ENCODE results near the gene LRFN4. TPM values are rescaled to one million over a fixed set of nuclear protein-coding genes. Genes with fewer than 3 reads are reported as not detected.

Gene LRFN4
- total RNA-seq, 1 donor from 2014 or later = 13.5 TPM

DNA sequence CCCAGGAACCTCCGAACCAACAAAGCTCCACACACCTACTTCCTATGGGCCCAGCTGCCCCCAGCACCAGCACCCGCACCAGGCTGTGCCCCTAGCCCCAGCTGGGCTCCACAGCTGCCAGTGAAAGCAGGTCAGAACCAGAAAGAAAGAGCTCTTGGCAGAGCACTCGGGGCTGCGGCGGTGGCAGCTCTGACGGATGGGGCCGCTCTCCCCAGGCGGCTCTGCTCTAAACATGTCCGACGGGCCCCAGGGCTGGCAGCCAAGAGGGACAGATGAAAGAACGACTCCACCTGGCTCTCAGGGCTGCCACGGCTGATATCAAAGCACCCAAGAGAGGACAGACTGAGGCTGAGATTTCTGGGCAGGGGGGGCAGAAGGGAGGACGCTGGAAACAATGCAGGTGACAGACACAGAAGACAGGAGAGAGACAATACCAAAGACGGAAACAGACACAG is 25.7 kb downstream of the LRFN4 start:
- no peaks in the 10 kb centered on the region for H3K36me3 ChIP-seq
- TF ChIP-seq, protein P1, sequence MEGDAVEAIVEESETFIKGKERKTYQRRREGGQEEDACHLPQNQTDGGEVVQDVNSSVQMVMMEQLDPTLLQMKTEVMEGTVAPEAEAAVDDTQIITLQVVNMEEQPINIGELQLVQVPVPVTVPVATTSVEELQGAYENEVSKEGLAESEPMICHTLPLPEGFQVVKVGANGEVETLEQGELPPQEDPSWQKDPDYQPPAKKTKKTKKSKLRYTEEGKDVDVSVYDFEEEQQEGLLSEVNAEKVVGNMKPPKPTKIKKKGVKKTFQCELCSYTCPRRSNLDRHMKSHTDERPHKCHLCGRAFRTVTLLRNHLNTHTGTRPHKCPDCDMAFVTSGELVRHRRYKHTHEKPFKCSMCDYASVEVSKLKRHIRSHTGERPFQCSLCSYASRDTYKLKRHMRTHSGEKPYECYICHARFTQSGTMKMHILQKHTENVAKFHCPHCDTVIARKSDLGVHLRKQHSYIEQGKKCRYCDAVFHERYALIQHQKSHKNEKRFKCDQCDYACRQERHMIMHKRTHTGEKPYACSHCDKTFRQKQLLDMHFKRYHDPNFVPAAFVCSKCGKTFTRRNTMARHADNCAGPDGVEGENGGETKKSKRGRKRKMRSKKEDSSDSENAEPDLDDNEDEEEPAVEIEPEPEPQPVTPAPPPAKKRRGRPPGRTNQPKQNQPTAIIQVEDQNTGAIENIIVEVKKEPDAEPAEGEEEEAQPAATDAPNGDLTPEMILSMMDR (IDR thresholded peaks at IDR 0.05; ENCODE audit: borderline replicate concordance) = no peak
- intact Hi-C loops (cut with micrococcal nuclease) = no loop called here
- DNase-seq = no peak
- no peaks in the 10 kb centered on the region for H3K9me3 ChIP-seq (replicated peaks)
- no peaks in the 10 kb centered on the region for H3K27me3 ChIP-seq (ENCODE audit: low read depth)
- H3K4me3 ChIP-seq = no peak overlapping the region
- H3K27ac ChIP-seq (replicated peaks) = no peak overlapping the region
- H3K4me1 ChIP-seq = peaks cover 24% of the 10 kb centered on the region

DNA sequence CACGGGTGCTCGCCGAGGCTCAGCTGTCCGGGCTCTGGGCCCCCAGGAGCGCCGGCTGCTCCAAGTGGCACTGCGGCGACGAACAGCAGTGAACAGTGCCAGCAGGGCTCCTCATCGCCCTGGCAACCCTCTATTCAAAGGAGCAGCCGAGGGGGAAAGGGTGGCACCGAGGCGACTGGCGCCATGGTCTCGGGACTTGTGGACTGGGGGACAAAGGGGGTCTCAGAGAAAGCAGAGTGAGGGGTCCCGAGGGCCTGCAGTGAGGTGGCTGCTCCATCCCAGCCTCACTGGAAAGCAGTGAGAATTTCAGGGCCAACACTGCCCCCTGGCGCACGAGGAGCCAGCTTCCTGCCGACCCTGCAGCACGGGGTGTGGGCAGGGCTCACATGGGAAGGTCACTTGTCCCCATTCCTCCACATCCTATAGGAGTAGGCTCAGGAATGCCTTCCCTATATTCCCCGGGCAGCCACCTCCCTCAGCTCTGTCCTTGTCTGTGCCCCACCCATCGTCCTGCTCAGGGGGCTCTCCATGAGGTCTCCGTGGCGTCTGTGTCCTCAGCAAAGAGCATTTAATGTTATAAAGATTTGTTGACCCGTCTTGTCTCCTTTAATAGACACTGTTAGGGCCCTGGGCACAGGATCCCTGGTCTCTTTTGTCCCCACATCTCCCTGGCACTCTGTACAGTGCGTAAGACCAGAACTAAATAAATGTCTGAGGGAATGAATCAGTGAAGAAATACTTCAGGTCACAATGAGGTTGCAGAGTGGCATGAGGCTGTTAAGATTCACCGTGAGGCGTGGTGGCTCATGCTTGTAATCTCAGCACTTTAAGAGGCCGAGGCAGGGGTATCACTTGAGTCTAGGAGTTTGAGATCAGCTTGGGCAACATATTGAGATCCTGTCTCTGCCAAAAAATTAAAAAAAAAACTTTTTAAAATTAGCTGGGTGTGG is 26.4 kb downstream of the LRFN4 start:
- H3K27ac ChIP-seq (replicated peaks) = no peak overlapping the region
- H3K27me3 ChIP-seq (ENCODE audit: low read depth) = no peaks in the 10 kb centered on the region
- TF ChIP-seq, protein P1 (IDR thresholded peaks at IDR 0.05; ENCODE audit: borderline replicate concordance) = peak; percentile 57
- peaks cover 24% of the 10 kb centered on the region for H3K4me1 ChIP-seq
- H3K9me3 ChIP-seq (replicated peaks) = no peaks in the 10 kb centered on the region
- H3K36me3 ChIP-seq = no peaks in the 10 kb centered on the region
- intact Hi-C loops (cut with micrococcal nuclease) = no loop called here
- DNase-seq = no peak
- no peak overlapping the region for H3K4me3 ChIP-seq

DNA sequence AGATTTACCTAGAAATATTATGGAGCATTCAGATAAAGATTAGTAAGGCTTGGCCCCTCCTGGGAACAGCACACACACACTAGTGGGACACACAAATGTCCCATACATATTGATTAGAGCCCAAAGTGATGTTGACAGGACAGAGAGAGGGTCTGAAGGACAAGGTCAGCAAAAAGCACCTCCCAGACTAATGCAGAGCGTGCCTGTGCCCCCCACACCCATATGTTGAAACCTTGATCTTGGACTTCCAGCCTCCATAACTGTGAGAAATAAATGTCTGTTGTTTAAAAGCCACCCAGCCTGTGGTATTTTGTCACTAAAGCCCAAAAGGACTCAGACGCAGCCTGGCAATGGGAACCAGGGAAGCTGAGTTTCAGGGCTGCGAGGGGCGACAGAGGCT is 27.6 kb downstream of the LRFN4 start:
- intact Hi-C loops (cut with micrococcal nuclease) = no loop called here
- Histone ChIP-seq H3K27me3 (ENCODE audit: low read depth) (no peaks in the 10 kb centered on the region), H3K27ac (replicated peaks) (no peak overlapping the region), H3K36me3 (no peaks in the 10 kb centered on the region), H3K4me1 (peaks cover 24% of the 10 kb centered on the region), H3K9me3 (replicated peaks) (no peaks in the 10 kb centered on the region), H3K4me3 (no peak overlapping the region)
- TF ChIP-seq, protein P1 (IDR thresholded peaks at IDR 0.05; ENCODE audit: borderline replicate concordance) = no peak
- DNase-seq = no peak

DNA sequence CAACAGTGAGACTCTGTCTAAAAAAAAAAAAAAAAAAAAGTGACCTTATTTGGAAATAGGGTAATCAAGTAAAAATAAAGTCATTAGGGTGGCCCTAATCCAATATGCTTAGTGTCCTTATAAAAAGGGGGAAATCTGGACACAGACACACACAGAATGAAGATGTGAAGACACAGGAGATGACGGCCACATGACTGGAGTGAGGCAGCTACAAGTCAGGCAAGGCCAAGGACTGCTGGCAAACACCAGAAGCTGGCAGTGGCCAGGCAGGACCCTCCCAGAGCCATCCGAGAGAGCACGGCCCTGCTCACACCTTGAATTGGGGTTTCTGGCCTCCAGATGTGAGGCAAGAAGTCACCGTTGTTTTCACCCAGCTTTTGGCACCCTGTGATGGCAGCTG is 28.6 kb downstream of the LRFN4 start:
- no peaks in the 10 kb centered on the region for H3K9me3 ChIP-seq (replicated peaks)
- no peak overlapping the region for H3K27ac ChIP-seq (replicated peaks)
- DNase-seq = no peak
- intact Hi-C loops (cut with micrococcal nuclease) = no loop called here
- TF ChIP-seq, protein P1 (IDR thresholded peaks at IDR 0.05; ENCODE audit: borderline replicate concordance) = no peak
- peaks cover 20% of the 10 kb centered on the region for H3K4me1 ChIP-seq
- H3K27me3 ChIP-seq (ENCODE audit: low read depth) = no peaks in the 10 kb centered on the region
- no peaks in the 10 kb centered on the region for H3K36me3 ChIP-seq
- no peak overlapping the region for H3K4me3 ChIP-seq

DNA sequence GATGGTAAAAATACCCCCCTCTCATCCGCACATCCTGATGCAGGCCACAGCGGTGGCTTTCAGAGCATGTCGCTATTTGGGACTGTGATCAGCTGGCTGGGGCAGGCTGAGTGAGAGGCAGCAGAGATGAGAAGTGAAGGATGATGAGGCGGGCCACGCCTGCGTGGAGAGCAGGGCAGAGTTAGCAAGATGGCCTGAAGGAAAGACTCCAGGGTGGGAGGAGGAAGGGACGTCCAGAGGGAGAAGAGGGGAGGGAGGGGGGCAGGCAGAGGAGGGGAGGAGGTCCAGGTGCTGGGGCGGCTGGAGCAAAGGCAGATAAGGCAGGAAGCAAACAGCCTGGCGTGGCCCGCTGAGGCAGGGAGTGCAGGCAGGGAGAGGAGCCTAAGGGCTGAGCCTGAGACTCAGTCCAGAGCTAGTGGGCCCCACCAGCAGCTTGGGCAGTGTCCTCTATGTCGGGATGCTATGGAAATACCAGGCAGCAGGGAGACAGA is 29.1 kb downstream of the LRFN4 start:
- TF ChIP-seq, protein P1 (IDR thresholded peaks at IDR 0.05; ENCODE audit: borderline replicate concordance) = no peak
- H3K36me3 ChIP-seq = no peaks in the 10 kb centered on the region
- DNase-seq = no peak
- intact Hi-C loops (cut with micrococcal nuclease) = no loop called here
- H3K27me3 ChIP-seq (ENCODE audit: low read depth) = no peaks in the 10 kb centered on the region
- H3K4me1 ChIP-seq = peaks cover 17% of the 10 kb centered on the region
- no peaks in the 10 kb centered on the region for H3K9me3 ChIP-seq (replicated peaks)
- no peak overlapping the region for H3K4me3 ChIP-seq
- H3K27ac ChIP-seq (replicated peaks) = no peak overlapping the region

Measured in left ventricle myocardium inferior (tissue), 1 donor.